Measurements from ENCODE around the gene SYNE4. TPM values are rescaled to one million over a fixed set of nuclear protein-coding genes. Genes with fewer than 3 reads are reported as not detected.

The SYNE4 gene
- total and polyA plus RNA-seq, 2 of the 4 experiments (the other 2 are of a cell fraction) = 0.27 TPM; not detected in 1

DNA sequence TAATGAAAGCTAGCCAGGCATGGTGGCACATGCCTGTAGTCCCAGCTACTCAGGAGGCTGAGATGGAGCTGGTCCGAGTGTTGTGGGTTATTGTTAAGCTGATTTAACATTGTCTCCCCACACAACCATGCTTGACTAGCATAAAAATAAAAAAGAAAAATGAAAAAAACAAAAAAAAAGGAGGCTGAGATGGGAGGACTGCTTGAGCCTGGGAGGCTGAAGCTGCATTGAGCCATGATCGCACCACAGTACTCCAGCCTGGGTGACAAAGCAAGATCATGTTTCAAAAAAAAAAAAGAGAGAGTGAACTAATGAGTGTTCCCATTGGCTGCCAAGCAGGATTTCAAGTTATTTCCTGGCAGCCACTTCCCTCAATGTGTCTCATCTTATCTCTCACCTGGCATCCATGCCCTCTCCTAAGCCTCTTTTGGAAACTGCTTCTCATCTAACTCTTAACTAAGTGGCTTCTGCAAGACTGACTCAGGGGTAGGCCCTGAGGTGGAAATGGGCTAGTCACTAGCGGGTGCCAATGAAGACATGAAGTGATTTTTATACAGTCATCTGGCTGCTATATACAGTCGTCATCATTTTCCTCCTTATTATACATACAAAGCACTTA is 40.6 kb upstream of the SYNE4 start:
- in situ Hi-C loops (cut with MboI; ENCODE audit: low sequenced_read_pairs) = no loop called here
- Histone ChIP-seq H3K9me3 (ENCODE audit: control insufficient read depth, insufficient read depth, low read length) (no peaks in the 10 kb centered on the region), H3K4me1 (ENCODE audit: control insufficient read depth, insufficient read depth, low read length) (no peaks in the 10 kb centered on the region; the same call in 1 of the 2 replicates), H2AK9ac (replicated peaks; ENCODE audit: low read depth, low read length, poor library complexity) (no peak overlapping the region), H3K4me3 (ENCODE audit: insufficient read depth, low read depth, low read length) (no peak overlapping the region), H2BK5ac (ENCODE audit: low read depth, low read length, poor library complexity, severe bottlenecking) (no peak overlapping the region), H3K14ac (replicated peaks; ENCODE audit: low read depth, low read length) (no peak overlapping the region), H2BK15ac (ENCODE audit: low read depth, low read length) (no peak overlapping the region), H4K5ac (ENCODE audit: low read depth, low read length) (no peak overlapping the region), H3K27ac (ENCODE audit: insufficient read depth, low read length) (no peak overlapping the region), H2AK5ac (ENCODE audit: low read depth, low read length) (no peak overlapping the region), H3K18ac (ENCODE audit: low read depth, low read length) (no peak overlapping the region), H3K79me1 (ENCODE audit: low read depth in 1 of 2, low read length in 2 of 2) (peaks cover 21 to 22% of the 10 kb centered on the region in 2 experiments), H3K23ac (ENCODE audit: low read depth, low read length) (no peak overlapping the region), H2BK20ac (ENCODE audit: low read depth, low read length) (no peak overlapping the region), H4K8ac (ENCODE audit: low read depth in 2 of 2, low read length in 2 of 2) (no peak overlapping the region), H4K20me1 (ENCODE audit: insufficient read depth, low read length) (peaks cover 3% of the 10 kb centered on the region), H3K4ac (ENCODE audit: low read depth, low read length) (no peak overlapping the region), H3K36me3 (ENCODE audit: control insufficient read depth, insufficient read depth, low read length) (no peaks in the 10 kb centered on the region), H3K56ac (ENCODE audit: extremely low read depth, insufficient read depth, low read length) (no peak overlapping the region), H3K9me1 (ENCODE audit: insufficient read depth, low read length) (peaks cover 4% of the 10 kb centered on the region; the same call in 1 of the 2 replicates), H2BK120ac (ENCODE audit: low read depth, low read length) (no peak overlapping the region), H3K27me3 (ENCODE audit: control insufficient read depth, insufficient read depth, low read length) (no peaks in the 10 kb centered on the region), H4K91ac (ENCODE audit: insufficient read depth, low read depth, low read length) (no peak overlapping the region), H3K9ac (ENCODE audit: low read depth, low read length) (no peak overlapping the region), H2AFZ (replicated peaks; ENCODE audit: low read length, poor library complexity) (no peak overlapping the region), H3K4me2 (ENCODE audit: low read depth, low read length) (no peak overlapping the region)
- intact Hi-C loops (cut with micrococcal nuclease) = no loop called here
- ATAC-seq (ENCODE audit: low read depth) = no peak
- BruUV-seq (replicated peaks) = no TSS peak
- CTCF ChIA-PET = no interaction called here
- DNase-seq = no peak
- dilution Hi-C loops (cut with HindIII; ENCODE audit: low sequenced_read_pairs, unreplicated experiment) = no loop called here
- TF ChIP-seq, protein P1, sequence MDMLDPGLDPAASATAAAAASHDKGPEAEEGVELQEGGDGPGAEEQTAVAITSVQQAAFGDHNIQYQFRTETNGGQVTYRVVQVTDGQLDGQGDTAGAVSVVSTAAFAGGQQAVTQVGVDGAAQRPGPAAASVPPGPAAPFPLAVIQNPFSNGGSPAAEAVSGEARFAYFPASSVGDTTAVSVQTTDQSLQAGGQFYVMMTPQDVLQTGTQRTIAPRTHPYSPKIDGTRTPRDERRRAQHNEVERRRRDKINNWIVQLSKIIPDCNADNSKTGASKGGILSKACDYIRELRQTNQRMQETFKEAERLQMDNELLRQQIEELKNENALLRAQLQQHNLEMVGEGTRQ (IDR thresholded peaks at IDR 0.05; ENCODE audit: low read depth, low read length) = no peak
- TF ChIP-seq BHLHE40 (IDR thresholded peaks at IDR 0.05; ENCODE audit: low read depth, low read length) = no peak
- no peak for TF ChIP-seq MAFK (IDR thresholded peaks at IDR 0.05; ENCODE audit: low read depth, low read length)
- TF ChIP-seq CHD1 (IDR thresholded peaks at IDR 0.05; ENCODE audit: low read depth, low read length) = no peak
- TF ChIP-seq RAD21 (IDR thresholded peaks at IDR 0.05; ENCODE audit: low read length) = no peak
- no peak for TF ChIP-seq RCOR1 (IDR thresholded peaks at IDR 0.05; ENCODE audit: insufficient replicate concordance, low read length)
- TF ChIP-seq MAZ (IDR thresholded peaks at IDR 0.05; ENCODE audit: borderline replicate concordance, low read depth, low read length) = no peak
- TF ChIP-seq SMC3 (IDR thresholded peaks at IDR 0.05; ENCODE audit: low read depth, low read length) = no peak
- TF ChIP-seq, protein P2, sequence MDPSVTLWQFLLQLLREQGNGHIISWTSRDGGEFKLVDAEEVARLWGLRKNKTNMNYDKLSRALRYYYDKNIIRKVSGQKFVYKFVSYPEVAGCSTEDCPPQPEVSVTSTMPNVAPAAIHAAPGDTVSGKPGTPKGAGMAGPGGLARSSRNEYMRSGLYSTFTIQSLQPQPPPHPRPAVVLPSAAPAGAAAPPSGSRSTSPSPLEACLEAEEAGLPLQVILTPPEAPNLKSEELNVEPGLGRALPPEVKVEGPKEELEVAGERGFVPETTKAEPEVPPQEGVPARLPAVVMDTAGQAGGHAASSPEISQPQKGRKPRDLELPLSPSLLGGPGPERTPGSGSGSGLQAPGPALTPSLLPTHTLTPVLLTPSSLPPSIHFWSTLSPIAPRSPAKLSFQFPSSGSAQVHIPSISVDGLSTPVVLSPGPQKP (IDR thresholded peaks at IDR 0.05; ENCODE audit: borderline replicate concordance, low read depth, low read length) = no peak
- TF ChIP-seq FOS (IDR thresholded peaks at IDR 0.05; ENCODE audit: low read depth, low read length) = no peak
- TF ChIP-seq POLR2A (IDR thresholded peaks at IDR 0.05; ENCODE audit: low read depth, low read length) = no peak
- TF ChIP-seq CEBPB (IDR thresholded peaks at IDR 0.05; ENCODE audit: low read depth, low read length) = no peak
- TF ChIP-seq RFX5 (IDR thresholded peaks at IDR 0.05; ENCODE audit: low read depth, low read length) = no peak
- no peak for TF ChIP-seq NFE2L2 (IDR thresholded peaks at IDR 0.05; ENCODE audit: low read depth, low read length)
- no peak for TF ChIP-seq MXI1 (IDR thresholded peaks at IDR 0.05; ENCODE audit: borderline replicate concordance, low read depth, low read length)
- TF ChIP-seq, protein P3, sequence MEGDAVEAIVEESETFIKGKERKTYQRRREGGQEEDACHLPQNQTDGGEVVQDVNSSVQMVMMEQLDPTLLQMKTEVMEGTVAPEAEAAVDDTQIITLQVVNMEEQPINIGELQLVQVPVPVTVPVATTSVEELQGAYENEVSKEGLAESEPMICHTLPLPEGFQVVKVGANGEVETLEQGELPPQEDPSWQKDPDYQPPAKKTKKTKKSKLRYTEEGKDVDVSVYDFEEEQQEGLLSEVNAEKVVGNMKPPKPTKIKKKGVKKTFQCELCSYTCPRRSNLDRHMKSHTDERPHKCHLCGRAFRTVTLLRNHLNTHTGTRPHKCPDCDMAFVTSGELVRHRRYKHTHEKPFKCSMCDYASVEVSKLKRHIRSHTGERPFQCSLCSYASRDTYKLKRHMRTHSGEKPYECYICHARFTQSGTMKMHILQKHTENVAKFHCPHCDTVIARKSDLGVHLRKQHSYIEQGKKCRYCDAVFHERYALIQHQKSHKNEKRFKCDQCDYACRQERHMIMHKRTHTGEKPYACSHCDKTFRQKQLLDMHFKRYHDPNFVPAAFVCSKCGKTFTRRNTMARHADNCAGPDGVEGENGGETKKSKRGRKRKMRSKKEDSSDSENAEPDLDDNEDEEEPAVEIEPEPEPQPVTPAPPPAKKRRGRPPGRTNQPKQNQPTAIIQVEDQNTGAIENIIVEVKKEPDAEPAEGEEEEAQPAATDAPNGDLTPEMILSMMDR (conservative IDR thresholded peaks at IDR 0.05; ENCODE audit: low read depth, low read length) = no peak
- POLR2A ChIA-PET (ENCODE audit: unreplicated experiment) = no interaction called here
- WGBS, 2 experiments (ENCODE audit: extremely low coverage in 2 of 2, insufficient read length in 1 of 2) = no CpG with 5 or more reads among the region's 4 CpGs
